Endothelial cell of umbilical vein (primary cell): ENCODE data around the gene EPB41L4B.

Experiments used
- POLR2A ChIP-seq: IDR thresholded peaks from 2 replicates; pipeline ENCODE4 v1.6.1; 2012; ENCODE audit warnings: low read depth, mild to moderate bottlenecking, control low read depth, low read length
- TF ChIP-seq, protein P1 (sequence below), 2 donors: IDR thresholded peaks; 1 replicate in 1 of 2; 2 replicates in 1 of 2; pipeline ENCODE4 v1.5.1; 2011; ENCODE audit warnings: low read length in 2 of 2, mild to moderate bottlenecking in 2 of 2, moderate library complexity in 2 of 2, control low read depth in 1 of 2, inconsistent platforms in 1 of 2, low read depth in 1 of 2; ENCODE audit not compliant: insufficient read depth in 1 of 2; ENCODE audit errors: extremely low read depth in 1 of 2

DNA sequence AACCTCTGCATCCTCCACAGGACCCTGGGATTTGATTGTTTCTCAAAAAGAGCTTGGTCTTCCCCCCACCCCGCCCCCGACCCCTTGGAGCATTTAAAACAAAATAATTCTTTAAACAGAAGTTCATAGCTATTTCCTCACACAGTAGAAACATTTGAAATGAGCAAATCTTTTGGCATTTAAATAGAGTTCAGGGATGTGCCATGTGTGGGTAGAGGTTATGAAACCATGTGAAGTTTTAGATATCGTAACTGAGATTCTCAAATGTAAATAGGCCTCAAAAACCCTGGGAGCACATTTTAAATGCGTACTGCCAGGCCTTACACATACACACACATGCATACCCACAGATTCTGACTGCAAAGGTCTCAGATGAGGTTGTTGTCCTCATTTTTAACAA lies 66.5 kb downstream of the EPB41L4B start:
- TF ChIP-seq POLR2A = no peak
- TF ChIP-seq, protein P1, sequence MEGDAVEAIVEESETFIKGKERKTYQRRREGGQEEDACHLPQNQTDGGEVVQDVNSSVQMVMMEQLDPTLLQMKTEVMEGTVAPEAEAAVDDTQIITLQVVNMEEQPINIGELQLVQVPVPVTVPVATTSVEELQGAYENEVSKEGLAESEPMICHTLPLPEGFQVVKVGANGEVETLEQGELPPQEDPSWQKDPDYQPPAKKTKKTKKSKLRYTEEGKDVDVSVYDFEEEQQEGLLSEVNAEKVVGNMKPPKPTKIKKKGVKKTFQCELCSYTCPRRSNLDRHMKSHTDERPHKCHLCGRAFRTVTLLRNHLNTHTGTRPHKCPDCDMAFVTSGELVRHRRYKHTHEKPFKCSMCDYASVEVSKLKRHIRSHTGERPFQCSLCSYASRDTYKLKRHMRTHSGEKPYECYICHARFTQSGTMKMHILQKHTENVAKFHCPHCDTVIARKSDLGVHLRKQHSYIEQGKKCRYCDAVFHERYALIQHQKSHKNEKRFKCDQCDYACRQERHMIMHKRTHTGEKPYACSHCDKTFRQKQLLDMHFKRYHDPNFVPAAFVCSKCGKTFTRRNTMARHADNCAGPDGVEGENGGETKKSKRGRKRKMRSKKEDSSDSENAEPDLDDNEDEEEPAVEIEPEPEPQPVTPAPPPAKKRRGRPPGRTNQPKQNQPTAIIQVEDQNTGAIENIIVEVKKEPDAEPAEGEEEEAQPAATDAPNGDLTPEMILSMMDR (IDR thresholded peaks at IDR 0.05; ENCODE audit: extremely low read depth in 1 of 2, insufficient read depth in 1 of 2, low read depth in 1 of 2, low read length in 2 of 2) = no peak
